Measurements from ENCODE around the gene MED29. TPM values are rescaled to one million over a fixed set of nuclear protein-coding genes. Genes with fewer than 3 reads are reported as not detected.

Gene MED29
- total and polyA plus RNA-seq, 2 of the 13 experiments (the other 11 are each of a cell fraction or from before 2014, with no cell fraction given): 14.0 to 19.7 TPM

DNA sequence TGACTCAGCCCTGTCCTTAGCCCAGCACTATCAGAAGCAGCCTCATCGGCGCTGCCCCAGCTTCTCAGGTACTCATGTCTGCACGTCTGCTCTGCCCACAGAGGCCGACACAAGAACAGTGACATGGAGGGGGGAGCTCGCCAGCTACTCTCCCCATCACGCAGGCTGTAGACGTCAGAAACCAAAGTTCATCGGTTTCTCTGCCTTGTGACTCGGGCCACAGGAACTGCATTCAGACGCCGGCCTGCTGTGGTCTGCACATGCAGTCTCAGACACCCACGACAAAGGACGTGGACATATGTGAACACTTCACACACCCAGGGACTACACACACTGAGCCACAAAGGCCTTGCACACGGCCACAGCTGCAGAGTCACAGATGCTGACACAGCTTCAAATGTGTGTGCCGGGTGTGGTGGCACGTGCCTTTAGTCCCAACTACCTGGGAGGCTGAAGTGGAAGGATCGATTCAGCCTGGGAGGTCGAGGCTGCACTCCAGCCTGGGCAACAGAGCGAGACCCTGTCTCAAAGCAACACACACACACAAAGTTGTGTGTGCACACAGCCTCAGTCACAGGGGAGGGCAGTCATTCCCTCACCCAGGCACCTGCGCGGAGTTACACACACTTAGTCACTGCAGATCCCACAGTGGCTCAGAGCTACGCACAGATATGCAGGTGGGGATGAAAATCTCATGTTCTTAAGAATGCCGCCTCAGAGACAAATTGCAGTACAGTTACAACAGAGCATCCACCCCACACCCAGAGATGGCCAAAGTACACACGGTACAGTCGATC, 10.6 kb downstream of the MED29 start (continued):
- TF ChIP-seq, protein P1, sequence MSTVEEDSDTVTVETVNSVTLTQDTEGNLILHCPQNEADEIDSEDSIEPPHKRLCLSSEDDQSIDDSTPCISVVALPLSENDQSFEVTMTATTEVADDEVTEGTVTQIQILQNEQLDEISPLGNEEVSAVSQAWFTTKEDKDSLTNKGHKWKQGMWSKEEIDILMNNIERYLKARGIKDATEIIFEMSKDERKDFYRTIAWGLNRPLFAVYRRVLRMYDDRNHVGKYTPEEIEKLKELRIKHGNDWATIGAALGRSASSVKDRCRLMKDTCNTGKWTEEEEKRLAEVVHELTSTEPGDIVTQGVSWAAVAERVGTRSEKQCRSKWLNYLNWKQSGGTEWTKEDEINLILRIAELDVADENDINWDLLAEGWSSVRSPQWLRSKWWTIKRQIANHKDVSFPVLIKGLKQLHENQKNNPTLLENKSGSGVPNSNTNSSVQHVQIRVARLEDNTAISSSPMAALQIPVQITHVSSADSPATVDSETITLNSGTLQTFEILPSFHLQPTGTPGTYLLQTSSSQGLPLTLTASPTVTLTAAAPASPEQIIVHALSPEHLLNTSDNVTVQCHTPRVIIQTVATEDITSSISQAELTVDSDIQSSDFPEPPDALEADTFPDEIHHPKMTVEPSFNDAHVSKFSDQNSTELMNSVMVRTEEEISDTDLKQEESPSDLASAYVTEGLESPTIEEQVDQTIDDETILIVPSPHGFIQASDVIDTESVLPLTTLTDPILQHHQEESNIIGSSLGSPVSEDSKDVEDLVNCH (CRISPR knock-in tag; IDR thresholded peaks at IDR 0.05): 0 out of 2 replicates have a peak, but pooled peaks have one; percentile 44
- peak; percentile 76; the same call in 1 of the 2 replicates for TF ChIP-seq ZBTB7B (CRISPR knock-in tag; IDR thresholded peaks at IDR 0.05)
- peak; percentile 97 for TF ChIP-seq TARDBP (CRISPR knock-in tag; IDR thresholded peaks at IDR 0.05)
- TF ChIP-seq RFX5 (IDR thresholded peaks at IDR 0.05; ENCODE audit: low read depth, low read length): no peak
- peak; percentile 94; the same call in 1 of the 2 replicates for TF ChIP-seq ZNF224 (CRISPR knock-in tag; IDR thresholded peaks at IDR 0.05)
- TF ChIP-seq WIZ (CRISPR knock-in tag; IDR thresholded peaks at IDR 0.05): 0 out of 2 replicates have a peak, but pooled peaks have one; percentile 56
- TF ChIP-seq, protein P2, sequence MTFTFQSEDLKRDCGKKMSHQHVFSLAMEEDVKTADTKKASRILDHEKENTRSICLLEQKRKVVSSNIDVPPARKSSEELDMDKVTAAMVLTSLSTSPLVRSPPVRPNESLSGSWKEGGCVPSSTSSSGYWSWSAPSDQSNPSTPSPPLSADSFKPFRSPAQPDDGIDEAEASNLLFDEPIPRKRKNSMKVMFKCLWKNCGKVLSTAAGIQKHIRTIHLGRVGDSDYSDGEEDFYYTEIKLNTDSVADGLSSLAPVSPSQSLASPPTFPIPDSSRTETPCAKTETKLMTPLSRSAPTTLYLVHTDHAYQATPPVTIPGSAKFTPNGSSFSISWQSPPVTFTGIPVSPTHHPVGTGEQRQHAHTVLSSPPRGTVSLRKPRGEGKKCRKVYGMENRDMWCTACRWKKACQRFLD (CRISPR knock-in tag; IDR thresholded peaks at IDR 0.05; ENCODE audit: borderline replicate concordance): peak; percentile 93; the same call in 1 of the 2 replicates
- TF ChIP-seq, protein P3, sequence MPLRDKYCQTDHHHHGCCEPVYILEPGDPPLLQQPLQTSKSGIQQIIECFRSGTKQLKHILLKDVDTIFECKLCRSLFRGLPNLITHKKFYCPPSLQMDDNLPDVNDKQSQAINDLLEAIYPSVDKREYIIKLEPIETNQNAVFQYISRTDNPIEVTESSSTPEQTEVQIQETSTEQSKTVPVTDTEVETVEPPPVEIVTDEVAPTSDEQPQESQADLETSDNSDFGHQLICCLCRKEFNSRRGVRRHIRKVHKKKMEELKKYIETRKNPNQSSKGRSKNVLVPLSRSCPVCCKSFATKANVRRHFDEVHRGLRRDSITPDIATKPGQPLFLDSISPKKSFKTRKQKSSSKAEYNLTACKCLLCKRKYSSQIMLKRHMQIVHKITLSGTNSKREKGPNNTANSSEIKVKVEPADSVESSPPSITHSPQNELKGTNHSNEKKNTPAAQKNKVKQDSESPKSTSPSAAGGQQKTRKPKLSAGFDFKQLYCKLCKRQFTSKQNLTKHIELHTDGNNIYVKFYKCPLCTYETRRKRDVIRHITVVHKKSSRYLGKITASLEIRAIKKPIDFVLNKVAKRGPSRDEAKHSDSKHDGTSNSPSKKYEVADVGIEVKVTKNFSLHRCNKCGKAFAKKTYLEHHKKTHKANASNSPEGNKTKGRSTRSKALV (CRISPR knock-in tag; IDR thresholded peaks at IDR 0.05): no peak
- no peak for TF ChIP-seq ELF4 (CRISPR knock-in tag; IDR thresholded peaks at IDR 0.05; ENCODE audit: borderline replicate concordance)
- no peak for TF ChIP-seq ZNF720 (CRISPR knock-in tag; IDR thresholded peaks at IDR 0.05)
- TF ChIP-seq HHEX (CRISPR knock-in tag; IDR thresholded peaks at IDR 0.05): no peak
- peak; percentile 83; the same call in 1 of the 2 replicates for TF ChIP-seq ZSCAN9 (CRISPR knock-in tag; IDR thresholded peaks at IDR 0.05; ENCODE audit: borderline replicate concordance)
- no peak for TF ChIP-seq ZNF570 (CRISPR knock-in tag; IDR thresholded peaks at IDR 0.05; ENCODE audit: borderline replicate concordance)
- TF ChIP-seq, protein P4, sequence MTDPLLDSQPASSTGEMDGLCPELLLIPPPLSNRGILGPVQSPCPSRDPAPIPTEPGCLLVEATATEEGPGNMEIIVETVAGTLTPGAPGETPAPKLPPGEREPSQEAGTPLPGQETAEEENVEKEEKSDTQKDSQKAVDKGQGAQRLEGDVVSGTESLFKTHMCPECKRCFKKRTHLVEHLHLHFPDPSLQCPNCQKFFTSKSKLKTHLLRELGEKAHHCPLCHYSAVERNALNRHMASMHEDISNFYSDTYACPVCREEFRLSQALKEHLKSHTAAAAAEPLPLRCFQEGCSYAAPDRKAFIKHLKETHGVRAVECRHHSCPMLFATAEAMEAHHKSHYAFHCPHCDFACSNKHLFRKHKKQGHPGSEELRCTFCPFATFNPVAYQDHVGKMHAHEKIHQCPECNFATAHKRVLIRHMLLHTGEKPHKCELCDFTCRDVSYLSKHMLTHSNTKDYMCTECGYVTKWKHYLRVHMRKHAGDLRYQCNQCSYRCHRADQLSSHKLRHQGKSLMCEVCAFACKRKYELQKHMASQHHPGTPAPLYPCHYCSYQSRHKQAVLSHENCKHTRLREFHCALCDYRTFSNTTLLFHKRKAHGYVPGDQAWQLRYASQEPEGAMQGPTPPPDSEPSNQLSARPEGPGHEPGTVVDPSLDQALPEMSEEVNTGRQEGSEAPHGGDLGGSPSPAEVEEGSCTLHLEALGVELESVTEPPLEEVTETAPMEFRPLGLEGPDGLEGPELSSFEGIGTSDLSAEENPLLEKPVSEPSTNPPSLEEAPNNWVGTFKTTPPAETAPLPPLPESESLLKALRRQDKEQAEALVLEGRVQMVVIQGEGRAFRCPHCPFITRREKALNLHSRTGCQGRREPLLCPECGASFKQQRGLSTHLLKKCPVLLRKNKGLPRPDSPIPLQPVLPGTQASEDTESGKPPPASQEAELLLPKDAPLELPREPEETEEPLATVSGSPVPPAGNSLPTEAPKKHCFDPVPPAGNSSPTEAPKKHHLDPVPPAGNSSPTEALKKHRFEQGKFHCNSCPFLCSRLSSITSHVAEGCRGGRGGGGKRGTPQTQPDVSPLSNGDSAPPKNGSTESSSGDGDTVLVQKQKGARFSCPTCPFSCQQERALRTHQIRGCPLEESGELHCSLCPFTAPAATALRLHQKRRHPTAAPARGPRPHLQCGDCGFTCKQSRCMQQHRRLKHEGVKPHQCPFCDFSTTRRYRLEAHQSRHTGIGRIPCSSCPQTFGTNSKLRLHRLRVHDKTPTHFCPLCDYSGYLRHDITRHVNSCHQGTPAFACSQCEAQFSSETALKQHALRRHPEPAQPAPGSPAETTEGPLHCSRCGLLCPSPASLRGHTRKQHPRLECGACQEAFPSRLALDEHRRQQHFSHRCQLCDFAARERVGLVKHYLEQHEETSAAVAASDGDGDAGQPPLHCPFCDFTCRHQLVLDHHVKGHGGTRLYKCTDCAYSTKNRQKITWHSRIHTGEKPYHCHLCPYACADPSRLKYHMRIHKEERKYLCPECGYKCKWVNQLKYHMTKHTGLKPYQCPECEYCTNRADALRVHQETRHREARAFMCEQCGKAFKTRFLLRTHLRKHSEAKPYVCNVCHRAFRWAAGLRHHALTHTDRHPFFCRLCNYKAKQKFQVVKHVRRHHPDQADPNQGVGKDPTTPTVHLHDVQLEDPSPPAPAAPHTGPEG (CRISPR knock-in tag; IDR thresholded peaks at IDR 0.05): no peak
- no peak for TF ChIP-seq HNRNPK (IDR thresholded peaks at IDR 0.05; ENCODE audit: low read depth, low read length, poor library complexity, severe bottlenecking)
- no peak for TF ChIP-seq HDAC6 (IDR thresholded peaks at IDR 0.05; ENCODE audit: low read depth, low read length)

All from HepG2 (cell line).